ENCODE measurements around the gene DDB1.

DDB1 gene

DNA sequence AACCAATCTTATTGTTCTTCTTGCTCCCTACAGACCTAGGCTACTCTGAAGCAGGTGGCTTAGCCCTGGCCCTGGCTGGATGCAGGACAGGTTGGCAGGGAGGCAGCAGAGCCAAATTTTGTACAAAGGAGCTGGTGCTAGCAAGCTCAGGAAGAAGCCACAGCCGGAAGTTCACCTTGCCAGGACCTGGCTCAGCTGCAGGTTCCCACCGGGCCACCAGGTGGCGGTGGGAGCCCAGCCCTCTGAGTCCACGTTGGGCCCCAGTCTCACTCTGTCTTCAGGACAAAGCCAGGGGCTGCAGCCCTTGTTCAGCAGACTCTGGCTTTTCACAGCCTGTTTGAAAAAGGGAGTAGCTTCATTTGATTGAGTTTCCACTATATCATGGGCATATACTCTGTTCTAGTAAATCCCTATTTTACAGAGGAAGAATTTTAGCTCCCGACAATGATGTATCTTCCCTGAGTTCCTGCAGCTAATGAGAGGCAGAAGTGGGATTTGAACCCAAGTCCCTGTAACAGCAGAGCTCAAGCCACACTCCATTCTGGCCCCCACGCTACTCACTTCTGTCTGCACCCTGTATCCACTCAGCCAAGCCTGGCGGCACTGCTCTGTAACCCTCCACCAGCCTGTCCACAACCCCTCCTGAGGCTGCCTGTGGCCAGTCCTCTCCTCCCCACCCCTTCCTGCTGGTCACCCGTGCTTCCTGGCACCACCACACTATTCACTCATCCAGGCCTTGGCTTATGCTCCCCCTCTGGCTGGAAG, 3.4 kb upstream of the DDB1 start:
- peak; percentile 58 for DNase-seq (ENCODE audit: low read depth, low spot score)

DNA sequence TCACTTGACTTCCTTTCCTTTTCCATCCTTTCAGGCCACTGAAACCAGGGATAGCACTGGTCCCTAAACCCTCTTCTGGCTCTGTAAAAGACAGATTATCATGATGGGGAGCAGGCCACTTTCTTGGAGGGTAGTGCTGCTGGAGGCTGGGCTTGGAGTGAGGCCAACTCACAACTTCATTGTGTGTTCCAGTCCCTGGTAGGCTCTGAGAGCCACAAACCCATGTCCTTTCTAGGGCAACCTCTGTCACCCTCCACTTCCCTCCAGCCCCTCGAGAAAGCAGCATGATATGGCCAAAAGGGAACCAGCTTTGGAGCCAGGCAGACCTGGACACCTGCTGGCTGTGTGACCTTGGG, 2.4 kb upstream of the DDB1 start:
- DNase-seq (ENCODE audit: low read depth, low spot score) = no peak

DNA sequence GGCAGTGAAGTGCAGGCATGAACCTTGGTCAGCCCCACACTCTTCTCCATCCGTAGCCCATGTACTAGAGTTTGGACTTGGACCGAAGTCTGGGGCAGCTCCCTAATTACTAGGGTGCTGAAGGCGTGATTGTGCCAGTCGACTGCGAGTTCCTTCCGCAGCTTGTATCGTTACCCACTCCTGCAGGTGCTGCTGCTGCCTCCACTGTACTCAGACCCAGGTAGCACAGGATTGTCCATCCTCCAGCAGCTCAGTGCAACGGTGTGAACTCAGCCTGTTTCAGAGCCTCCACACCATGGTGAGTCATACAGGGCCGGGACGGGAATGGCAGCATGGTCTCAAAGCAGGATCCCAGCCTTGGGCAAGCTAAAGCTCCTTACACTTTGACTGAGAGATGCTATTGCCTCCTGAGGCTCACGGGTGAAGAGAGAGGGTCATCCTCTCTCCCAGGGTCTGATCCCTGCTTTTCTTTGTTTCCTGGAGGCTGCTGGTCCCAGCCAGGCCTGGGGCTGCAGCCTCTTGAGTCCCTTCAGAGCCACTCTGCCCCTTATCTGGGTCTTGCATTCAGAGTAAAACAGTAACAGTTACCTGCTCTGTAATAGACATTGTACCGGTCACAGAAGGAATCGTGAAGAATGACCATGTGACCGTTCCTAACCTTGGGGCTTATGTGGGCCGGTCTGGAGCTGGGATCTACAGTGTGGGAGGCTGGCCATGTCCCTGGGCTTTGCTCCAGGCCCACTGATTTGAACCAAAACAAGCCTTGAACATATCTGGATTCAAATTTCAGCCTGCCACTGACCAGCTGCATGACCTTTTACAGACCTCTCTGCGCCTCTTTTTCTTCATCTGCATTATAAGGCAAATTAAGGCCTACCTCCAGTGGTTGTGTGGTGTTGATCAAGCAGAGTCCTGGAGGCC, 1.8 kb upstream of the DDB1 start:
- no peak for DNase-seq (ENCODE audit: low read depth, low spot score)

DNA sequence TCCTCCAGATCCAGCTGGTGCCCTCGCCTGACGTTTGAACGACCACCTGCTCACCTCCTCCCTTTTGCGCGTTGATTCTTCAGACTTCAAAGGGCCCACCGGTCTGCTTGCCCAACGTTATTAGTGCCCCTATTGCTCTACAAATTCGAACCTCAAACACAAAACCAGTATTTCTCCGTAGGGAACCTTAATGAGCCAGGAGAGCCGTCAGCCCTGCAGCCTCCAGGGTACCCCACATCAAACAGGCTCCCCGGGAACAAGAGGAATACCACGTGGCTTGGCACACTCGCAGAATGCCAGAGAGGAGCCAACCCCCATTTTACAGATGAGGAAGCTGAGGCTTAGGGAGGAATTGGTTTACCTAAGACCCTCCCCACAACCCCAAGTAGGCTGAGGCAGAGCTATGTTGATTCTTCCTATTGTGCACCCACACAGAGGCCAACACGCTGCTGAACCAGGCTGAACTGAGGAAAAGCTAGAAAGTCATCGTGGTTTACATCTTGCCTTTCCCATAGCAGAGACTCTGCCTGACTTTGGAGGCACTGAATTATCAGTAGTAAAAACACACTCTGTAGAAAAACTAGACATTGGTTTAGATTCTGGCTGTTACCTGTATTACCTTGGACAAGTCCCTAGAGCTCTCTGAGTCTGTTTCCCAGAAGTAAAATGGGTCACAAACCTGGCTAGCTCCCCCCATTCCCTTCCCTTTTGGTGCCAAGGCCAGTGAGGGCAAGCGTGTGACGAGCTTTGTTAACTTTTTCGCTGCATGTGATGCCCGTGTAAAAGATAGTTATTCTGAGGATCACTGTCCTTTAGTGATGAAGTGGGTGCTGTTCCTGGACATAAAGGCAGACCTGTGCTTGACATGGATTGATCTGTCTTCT, 887 bp upstream of the DDB1 start:
- DNase-seq (ENCODE audit: low read depth, low spot score) = no peak

DNA sequence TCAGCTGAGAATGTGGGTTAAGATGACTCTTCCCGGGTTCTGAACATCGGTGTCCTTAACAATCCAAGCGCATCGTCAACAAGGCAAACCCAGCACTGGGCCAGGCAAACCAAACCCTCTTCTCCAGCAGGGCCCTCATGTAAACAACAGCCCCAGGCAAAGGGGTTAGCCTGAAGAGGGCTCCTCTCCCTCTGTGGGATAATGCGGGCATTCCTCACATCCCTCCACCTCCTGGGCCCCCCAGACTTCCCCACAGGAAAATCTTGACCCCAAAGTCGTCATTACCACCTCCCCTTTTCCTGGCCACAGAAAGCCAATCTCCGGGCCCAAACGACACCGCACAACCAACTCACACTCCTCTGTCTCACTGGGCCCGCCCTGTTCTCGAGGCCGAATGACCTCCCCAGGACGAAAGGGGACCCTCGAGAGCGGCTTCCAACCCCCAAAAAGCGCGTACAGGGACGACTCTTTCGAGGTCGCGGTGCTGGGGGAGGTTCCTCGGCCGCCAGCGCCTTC, 566 bp downstream of the DDB1 start:
- DNase-seq (ENCODE audit: low read depth, low spot score) = no peak

DNA sequence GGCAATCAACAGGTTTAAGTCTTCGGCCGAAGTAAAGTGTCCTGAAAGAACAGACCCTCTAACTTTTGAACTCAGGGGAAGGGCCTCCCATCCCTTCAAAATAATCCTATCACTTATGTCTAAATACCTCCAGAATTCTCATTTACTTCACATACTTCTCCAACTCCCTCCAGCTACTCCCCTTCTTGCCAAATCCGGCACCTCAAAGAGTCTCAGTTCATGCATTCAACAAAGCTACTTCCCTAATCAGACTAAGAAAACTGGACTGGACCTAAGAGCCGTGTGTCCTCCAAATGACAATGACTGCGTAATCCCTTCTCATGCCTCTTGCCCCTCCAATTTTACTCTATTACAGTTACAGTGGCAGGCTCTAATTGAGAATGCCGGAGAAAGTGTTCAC, 1.3 kb downstream of the DDB1 start:
- no peak for DNase-seq (ENCODE audit: low read depth, low spot score)

DNA sequence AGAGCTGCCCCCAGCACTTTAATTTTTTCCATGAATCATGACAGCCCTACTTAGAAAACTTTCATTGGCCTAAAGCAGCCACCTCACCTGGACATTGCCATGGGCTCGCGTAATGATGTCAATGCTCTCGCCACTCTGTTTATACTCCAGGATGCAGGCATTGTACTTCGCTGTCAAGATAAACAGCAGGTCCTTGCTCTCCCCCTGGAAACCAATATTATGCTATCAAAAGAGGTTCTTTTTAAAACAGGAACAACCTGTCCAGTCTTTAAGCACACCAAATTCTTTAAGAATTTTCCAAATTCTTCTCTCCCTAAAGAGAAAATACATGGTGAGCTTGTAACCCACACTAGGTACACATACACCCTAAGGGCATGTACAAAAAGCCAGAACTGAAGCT, 3.0 kb downstream of the DDB1 start:
- no peak for DNase-seq (ENCODE audit: low read depth, low spot score)

DNA sequence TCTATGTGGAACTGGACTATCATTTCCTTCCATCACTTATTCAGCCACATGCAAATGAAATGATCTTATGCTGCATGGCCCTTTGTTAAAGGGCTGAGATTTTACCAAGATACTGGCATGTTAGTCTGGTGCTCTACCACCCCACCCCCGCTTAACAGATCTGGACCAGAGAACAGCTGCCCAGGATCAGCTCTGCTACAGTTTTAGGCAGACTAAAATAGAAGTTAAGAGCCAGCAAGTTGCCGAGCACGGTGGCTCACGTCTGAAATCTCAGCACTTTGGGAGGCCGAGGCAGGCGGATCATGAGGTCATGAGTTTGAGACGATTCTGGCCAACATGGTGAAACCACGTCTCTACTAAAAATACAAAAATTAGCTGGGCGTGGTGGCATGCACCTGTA, 4.6 kb downstream of the DDB1 start:
- no peak for DNase-seq (ENCODE audit: low read depth, low spot score)

DNA sequence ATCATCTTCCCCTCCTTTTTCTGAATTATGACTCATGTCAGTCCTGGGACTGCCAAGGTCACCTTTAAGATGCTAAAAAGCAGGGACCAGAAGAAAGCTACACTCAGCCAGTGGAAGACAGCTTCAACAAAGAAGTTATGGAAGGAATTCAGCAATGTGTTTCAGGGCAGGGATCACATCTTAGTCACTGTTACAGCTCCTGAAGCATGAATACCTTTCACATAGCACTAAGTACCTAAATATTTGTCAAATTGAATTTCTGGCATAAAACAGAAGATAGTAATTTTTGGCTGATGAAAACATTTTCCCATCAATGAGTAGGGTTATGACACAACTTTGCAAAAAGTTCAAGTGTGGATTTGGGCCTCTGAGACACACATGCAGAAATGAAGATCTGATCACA, 5.2 kb downstream of the DDB1 start:
- DNase-seq (ENCODE audit: low read depth, low spot score) = no peak

DNA sequence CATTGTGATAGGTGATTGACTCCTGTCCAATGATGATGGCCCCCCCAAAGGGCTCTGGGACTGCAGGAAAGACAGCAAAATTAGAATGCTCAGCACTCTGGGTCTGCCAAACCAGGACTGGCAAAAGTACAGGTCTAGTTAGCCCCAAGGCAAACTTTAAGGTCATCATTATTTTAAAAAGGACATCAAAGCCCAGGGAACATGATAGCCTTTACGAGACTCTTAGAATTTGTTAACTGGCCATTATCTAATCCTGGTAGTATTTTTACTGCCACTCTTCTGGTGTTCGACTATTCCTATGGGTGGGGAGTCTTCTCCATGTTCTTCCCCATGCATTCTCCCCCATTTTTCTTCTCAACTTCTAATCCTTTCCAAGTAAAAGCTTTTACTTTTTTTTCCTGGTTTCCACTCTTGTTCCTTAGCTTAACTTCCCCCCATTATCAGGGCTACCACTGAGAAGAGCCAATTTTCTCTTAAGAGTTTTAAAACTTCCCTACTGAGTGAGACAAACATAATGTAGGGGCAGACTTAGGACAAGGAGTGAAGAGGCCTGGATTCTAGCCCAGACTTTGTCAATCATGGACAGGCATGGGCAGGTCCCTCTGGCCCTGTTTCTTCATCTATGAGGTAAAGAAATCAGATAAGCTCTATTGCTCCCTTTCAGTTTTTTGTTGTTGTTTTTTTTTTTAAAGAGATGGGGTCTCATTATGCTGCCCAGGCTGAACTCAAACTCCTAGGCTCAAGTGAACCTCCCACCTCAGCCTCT, 7.1 kb downstream of the DDB1 start:
- DNase-seq (ENCODE audit: low read depth, low spot score) = no peak

DNA sequence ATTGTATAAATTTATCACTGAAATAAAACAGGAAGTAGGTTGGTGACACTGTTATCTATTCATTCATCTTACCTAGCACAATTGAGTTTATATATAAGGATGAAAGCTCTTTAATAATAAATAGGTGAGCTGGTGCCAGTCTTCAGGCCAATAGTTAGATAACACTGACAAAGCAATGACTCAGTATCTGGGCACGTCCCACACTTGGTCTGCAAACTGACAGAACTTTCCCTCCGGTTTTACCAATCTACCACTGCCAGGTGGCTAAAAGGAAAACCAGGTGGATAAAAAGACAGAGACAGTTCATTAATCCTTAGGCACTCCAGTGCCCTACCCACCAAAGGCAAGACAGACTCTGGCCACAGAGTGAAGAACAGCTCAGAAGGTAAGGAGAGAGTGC, 17.6 kb downstream of the DDB1 start:
- DNase-seq (ENCODE audit: low read depth, low spot score) = no peak

DNA sequence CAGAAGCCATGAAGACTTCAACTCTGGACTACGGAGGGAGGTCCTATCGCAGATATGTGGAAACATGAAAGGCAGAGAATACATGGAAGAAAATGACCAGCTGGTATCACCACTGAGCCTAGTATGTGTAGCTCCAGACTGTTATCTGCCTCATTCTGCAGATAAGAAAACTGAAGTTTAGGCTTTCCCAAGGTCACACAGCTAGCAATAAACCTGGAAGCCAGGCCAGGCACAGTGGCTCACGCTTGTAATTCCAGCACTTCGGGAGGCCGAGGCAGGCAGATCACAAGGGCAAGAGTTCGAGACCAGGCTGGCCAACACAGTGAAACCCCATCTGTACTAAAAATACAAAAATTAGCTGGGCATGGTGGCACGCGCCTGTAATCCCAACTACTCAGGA, 22.2 kb downstream of the DDB1 start:
- no peak for DNase-seq (ENCODE audit: low read depth, low spot score)

DNA sequence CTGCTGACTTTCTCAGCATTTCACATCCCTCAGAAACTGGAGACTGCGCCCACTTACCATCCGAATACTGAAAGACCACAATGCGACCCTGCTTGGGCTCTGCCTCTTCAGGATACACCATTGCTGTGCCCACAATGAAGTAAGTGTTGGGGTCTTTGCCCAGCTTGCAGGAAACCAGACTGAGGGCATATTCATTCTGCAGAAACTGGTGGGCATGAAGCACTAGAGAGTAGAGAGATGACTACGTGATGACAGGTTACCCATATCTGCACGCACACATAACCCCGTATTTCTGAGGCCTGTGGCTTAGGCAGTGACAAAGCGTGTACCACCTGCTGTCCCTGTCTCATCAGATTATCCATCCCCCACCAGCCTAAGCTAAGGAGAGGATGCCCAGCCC, 23.2 kb downstream of the DDB1 start:
- no peak for DNase-seq (ENCODE audit: low read depth, low spot score)

DNA sequence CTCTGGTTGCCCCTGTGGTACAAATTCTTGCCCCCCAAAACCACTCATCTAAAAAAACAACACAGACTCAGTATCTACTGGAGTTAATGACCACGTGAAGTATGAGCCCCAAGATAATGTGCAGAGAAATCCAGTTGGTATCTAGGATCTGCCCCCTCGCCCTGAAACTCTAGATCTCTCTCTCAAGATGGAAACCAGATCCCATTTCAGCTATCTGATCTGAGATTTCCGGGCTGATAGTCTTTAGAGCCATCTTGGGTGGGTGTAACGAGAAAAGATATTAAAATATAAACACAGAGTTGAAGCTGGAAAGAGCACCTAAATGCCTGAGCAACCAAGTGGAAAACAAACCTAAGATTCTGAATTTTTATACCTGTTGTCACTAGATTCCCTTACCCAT, 23.8 kb downstream of the DDB1 start:
- DNase-seq (ENCODE audit: low read depth, low spot score) = no peak

DNA sequence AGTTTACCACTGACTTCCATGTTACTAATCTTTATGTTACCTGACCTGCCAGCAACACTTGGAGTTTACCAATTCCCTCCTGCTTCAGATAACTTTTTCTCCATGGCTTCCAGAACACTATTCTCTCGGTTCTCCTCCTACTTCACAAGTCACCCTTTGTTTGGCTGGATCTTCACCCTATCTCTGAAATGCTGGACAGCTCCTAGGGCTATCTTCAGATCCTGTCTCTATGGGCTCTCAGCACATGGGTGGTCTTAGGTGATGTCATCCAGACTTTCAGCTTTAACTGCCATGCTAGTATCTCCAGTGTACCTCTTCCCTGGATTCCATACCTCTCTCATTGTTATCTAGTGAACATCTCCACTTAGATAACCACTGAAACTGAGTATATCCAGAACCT, 25.6 kb downstream of the DDB1 start:
- no peak for DNase-seq (ENCODE audit: low read depth, low spot score)

DNA sequence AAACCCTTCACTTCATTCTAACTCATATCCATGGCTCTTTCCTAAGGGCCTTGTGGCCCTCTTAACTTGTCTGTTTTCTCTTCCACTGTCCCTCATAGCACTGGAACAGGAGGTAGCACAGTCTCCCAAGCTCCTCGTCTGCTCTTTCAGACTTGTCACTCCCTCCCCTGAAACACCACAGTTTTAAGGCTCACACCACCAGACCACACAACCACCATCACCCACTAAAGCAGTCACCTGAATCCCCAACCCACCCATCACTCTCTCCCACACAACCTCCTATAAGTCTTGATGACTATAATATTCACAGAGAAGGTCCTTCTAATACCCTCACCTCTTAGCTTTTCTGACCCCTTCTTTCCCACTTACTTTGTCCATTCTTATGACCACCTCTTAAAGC, 26.7 kb downstream of the DDB1 start:
- no peak for DNase-seq (ENCODE audit: low read depth, low spot score)

DNA sequence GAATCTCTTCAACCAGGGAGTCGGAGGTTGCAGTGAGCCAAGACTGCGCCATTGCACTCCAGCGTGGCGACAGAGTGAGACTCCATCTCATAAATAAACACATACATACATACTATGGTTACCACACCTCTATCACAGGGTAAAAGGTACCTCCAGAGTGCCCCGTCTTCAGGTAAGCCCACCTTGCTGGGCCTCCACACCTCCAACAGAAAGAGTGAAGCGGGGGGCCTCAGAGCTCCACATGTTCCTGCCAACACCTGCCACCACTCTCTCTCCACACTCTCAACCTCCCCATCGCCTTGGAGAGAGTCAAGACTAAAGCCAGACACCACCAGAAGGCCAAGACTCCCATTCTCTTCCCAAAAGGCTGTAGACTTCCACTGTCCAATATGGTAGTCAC, 27.5 kb downstream of the DDB1 start:
- DNase-seq (ENCODE audit: low read depth, low spot score) = no peak

DNA sequence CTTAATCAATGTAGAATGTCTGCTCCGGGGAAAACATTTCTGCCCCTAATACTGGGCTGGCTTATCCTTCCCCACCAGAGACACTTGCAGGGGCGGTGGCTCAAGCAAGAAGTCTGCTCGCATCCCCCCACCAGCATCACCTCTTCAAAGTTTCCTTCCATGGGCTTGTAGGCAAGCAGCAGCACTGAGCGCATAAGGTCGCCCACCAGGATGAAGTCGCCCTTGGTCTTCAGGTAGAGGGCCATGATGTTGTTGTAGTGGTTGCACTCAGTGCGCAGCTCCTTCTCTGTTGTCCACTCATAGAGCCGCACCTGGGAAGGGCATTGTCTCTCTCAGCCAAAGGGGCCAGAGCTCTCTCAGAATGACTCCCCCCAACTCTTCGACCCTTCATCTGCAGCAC, 29.2 kb downstream of the DDB1 start:
- DNase-seq (ENCODE audit: low read depth, low spot score) = no peak

DNA sequence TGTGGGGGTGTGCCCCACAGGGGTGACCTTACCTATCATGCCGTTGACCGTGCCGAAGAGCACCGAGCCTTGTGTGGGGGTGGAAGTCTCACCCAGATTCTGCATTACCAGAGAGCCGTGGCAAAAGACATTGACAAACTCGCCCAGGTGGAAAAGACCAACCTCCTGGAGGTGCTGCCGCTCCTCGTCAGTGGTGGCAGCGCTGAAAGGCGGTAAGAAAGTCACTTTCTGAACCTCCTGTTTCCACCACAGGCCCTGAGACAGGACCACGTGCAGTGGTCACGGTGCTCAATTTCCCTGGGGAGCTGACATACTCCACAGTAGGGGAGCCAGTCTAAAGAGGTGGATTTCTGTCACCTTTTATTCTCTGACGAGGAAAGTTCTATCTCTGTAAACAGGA, 30.4 kb downstream of the DDB1 start:
- no peak for DNase-seq (ENCODE audit: low read depth, low spot score)

DNA sequence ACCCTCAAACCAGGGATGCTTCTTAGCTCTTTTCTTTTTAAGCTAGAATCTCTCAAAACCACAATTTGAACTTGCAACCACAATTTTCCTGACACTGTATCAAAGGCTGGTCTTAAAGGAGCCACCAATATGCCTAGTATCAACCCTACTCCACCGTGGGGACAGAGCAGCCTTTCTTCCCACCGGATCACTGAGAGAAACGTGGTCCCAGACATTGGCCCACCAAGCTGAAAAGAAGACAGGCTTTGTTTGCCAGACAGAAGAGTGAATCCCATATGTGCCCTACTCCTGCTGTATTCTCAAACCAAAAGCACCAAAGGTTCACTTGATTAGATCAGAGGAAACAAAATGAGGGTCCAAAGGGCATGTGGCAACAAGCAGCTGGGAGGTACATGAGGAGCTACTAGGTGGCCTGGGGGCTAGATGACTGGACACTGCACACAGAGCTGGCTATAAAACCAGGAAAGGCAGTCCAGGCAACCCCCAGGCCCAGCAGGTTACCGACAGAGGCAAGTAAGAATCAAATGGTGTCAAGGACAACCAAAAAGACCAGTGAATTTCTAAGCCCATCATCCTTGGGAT, 34.2 kb downstream of the DDB1 start:
- no peak for DNase-seq (ENCODE audit: low read depth, low spot score)

DNA sequence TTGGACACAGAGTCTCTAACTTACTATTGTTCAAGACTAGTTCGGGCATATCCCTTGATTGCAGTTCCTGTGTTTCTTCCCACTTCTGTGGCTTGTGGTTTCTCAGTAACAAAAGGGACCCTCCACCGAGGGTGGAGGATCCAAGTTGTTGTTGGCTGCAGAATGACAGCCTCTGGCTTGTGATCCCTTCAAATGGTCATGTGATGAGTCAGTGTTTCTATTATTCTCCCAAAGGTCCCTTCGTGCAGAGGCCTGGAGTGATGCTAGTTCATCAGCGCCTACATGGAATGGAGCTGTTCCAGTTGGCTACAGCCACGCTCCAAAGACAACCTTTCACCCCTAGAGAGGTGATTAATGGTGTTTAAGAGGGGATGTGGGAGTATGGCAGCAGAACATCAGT, 35.2 kb downstream of the DDB1 start:
- peak; percentile 79 for DNase-seq (ENCODE audit: low read depth, low spot score)
